Calu3 (cell line): Measurements from ENCODE around the gene F5. TPM values are rescaled to one million over a fixed set of nuclear protein-coding genes. Genes with fewer than 3 reads are reported as not detected.

ENCODE experiments used
- BruUV-seq: library from RNA; stranded (reverse); fragments of 400-500 nt; replicated peaks from 2 replicates; lab custom pipeline; 2021; lab: Mats Ljungman, UMichigan
- CTCF ChIA-PET: fragments of 300-600 bp; sonication (Branson Sonifier 250); formaldehyde crosslinking; loops from one replicate; lab custom pipeline; 2022; ENCODE audit warnings: antibody characterized with exemption; lab: Charles Lee
- DNase-seq: peaks from one replicate; pipeline ENCODE4 v3.0.0; 2022
- H3K27ac Mint-ChIP-seq: one replicate; pipeline ENCODE4 v1.8.0; 2022; ENCODE audit warnings: mixed read lengths; ENCODE audit not compliant: unreplicated experiment
- H3K27me3 Mint-ChIP-seq: one replicate; pipeline ENCODE4 v1.8.0; 2022; ENCODE audit warnings: mixed read lengths; ENCODE audit not compliant: unreplicated experiment
- H3K36me3 Mint-ChIP-seq: one replicate; pipeline ENCODE4 v1.8.0; 2022; ENCODE audit warnings: mild to moderate bottlenecking, moderate library complexity, mixed read lengths; ENCODE audit not compliant: insufficient read depth, unreplicated experiment
- H3K4me1 Mint-ChIP-seq: one replicate; pipeline ENCODE4 v1.8.0; 2022; ENCODE audit warnings: mild to moderate bottlenecking, low read depth, mixed read lengths; ENCODE audit not compliant: unreplicated experiment
- H3K4me3 Mint-ChIP-seq: one replicate; pipeline ENCODE4 v1.8.0; 2022; ENCODE audit warnings: mild to moderate bottlenecking, low read depth, moderate library complexity, mixed read lengths; ENCODE audit not compliant: unreplicated experiment
- H3K9me3 Mint-ChIP-seq: one replicate; pipeline ENCODE4 v1.8.0; 2022; ENCODE audit warnings: low read depth, mixed read lengths; ENCODE audit not compliant: unreplicated experiment
- CTCF ChIP-seq: fragments of 200-600 bp; IDR thresholded peaks from one replicate; pipeline ENCODE4 v1.8.0; 2022; ENCODE audit warnings: antibody characterized with exemption; ENCODE audit not compliant: unreplicated experiment
- intact Hi-C: fragments of 100-400 bp; cut with micrococcal nuclease; formaldehyde crosslinking; loops from one replicate; pipeline ENCODE4 v1.10.0; 2022; ENCODE audit not compliant: unreplicated experiment
- total RNA-seq: library from RNA; stranded (reverse); gene quantifications from 2 replicates; pipeline ENCODE4 v1.2.3, GENCODE V29; 2022

Gene F5
- total RNA-seq, 1 experiment from 2014 or later = 8.1 TPM

GRCh38 chr1:169630006-169630405, 43.7 kb upstream of the F5 start, which contains the start of gene SELP:
SELP (minus strand) TSS chr1:169630124; CDS start chr1:169630074, 50 bp downstream.
- BruUV-seq = no TSS peak
- Mint-ChIP-seq H3K27me3 (no peaks in the 10 kb centered on the region), H3K27ac (no peak within 1 kb of the TSS), H3K4me3 (no peak within 1 kb of the TSS), H3K4me1 (peaks cover 9% of the 10 kb centered on the region), H3K36me3 (no peaks in the 10 kb centered on the region), H3K9me3 (peaks cover 10% of the 10 kb centered on the region)
- no peak for DNase-seq
- intact Hi-C loops = no loop called here
- CTCF ChIA-PET = no interaction called here
- no peak for TF ChIP-seq CTCF

- no TSS peak for BruUV-seq
- Mint-ChIP-seq H3K4me3 (no peak overlapping the region), H3K27ac (no peak overlapping the region), H3K4me1 (peaks cover 4% of the 10 kb centered on the region), H3K36me3 (no peaks in the 10 kb centered on the region), H3K27me3 (no peaks in the 10 kb centered on the region), H3K9me3 (peaks cover 3% of the 10 kb centered on the region)
- CTCF ChIA-PET = no interaction called here
- DNase-seq = no peak
- intact Hi-C loops = no loop called here
- no peak for TF ChIP-seq CTCF
Observed at GRCh38 chr1:169624912-169625311, 38.6 kb upstream of the F5 start.

- no TSS peak for BruUV-seq
- Mint-ChIP-seq H3K4me1 (no peaks in the 10 kb centered on the region), H3K9me3 (peaks cover 3% of the 10 kb centered on the region), H3K4me3 (no peak overlapping the region), H3K27ac (no peak overlapping the region), H3K36me3 (no peaks in the 10 kb centered on the region), H3K27me3 (no peaks in the 10 kb centered on the region)
- no peak for DNase-seq
- CTCF ChIA-PET = no interaction called here
- no peak for TF ChIP-seq CTCF
- intact Hi-C loops = no loop called here
Observed at GRCh38 chr1:169624122-169624521, 37.8 kb upstream of the F5 start.

GRCh38 chr1:169623132-169623926, 37.0 kb upstream of the F5 start:
- H3K27ac Mint-ChIP-seq = no peak overlapping the region
- CTCF ChIA-PET = no interaction called here
- H3K9me3 Mint-ChIP-seq = peaks cover 3% of the 10 kb centered on the region
- intact Hi-C loops = no loop called here
- H3K4me3 Mint-ChIP-seq = no peak overlapping the region
- no peak for TF ChIP-seq CTCF
- no peaks in the 10 kb centered on the region for H3K27me3 Mint-ChIP-seq
- H3K36me3 Mint-ChIP-seq = no peaks in the 10 kb centered on the region
- BruUV-seq = no TSS peak
- H3K4me1 Mint-ChIP-seq = no peaks in the 10 kb centered on the region
- DNase-seq = no peak
